Gastroesophageal sphincter (tissue), 3 donors: ENCODE results near the gene SEH1L.

ENCODE experiments used
- EP300 ChIP-seq: sonication (generic); formaldehyde crosslinking; IDR thresholded peaks from one replicate; pipeline ENCODE4 v1.6.1; 2017; ENCODE audit warnings: antibody characterized with exemption, mild to moderate bottlenecking
- TF ChIP-seq, protein P1 (sequence below), 4 experiments: fragments of 200-600 bp in 2 of 4; fragments of 450-650 bp in 2 of 4; sonication (generic) in 1 of 4; IDR thresholded peaks; one replicate each; pipeline ENCODE4 v1.5.1; 2017 to 2019; ENCODE audit warnings: antibody characterized with exemption in 4 of 4, mild to moderate bottlenecking in 2 of 4, moderate library complexity in 2 of 4

DNA sequence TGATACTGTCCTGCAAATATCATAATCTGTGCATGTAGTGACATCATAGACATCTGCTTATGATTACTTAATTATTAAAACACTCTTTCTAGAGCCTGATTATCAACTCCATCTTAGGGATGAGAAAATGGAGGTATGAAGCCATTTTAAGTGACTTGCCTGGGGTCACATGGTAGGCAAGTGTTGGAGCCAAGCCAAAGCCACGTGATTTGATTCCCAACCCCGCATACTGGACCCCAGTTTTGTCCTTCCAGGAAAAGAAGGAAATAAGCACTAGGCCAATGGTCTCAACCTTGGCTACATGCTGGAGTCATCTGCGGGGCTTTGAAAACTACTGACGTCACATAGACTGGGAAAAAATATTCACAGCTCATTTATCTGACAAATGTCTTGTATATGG lies 19.6 kb upstream of the SEH1L start:
- TF ChIP-seq, protein P1, sequence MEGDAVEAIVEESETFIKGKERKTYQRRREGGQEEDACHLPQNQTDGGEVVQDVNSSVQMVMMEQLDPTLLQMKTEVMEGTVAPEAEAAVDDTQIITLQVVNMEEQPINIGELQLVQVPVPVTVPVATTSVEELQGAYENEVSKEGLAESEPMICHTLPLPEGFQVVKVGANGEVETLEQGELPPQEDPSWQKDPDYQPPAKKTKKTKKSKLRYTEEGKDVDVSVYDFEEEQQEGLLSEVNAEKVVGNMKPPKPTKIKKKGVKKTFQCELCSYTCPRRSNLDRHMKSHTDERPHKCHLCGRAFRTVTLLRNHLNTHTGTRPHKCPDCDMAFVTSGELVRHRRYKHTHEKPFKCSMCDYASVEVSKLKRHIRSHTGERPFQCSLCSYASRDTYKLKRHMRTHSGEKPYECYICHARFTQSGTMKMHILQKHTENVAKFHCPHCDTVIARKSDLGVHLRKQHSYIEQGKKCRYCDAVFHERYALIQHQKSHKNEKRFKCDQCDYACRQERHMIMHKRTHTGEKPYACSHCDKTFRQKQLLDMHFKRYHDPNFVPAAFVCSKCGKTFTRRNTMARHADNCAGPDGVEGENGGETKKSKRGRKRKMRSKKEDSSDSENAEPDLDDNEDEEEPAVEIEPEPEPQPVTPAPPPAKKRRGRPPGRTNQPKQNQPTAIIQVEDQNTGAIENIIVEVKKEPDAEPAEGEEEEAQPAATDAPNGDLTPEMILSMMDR (IDR thresholded peaks at IDR 0.05): no peak
- no peak for TF ChIP-seq EP300
